DLD1 (cell line): Measurements from ENCODE around the gene RIGI.
"Not testable (repeated sequence)": the region's sequence is repeated elsewhere in the genome, so short reads cannot be mapped to it uniquely, and the experiment has no call there.

Experiments
- in situ Hi-C: cut with HindIII; loops from 2 replicates; pipeline ENCODE4 v1.10.0; 2017; ENCODE audit warnings: low sequenced_read_pairs

The RIGI gene

GRCh38 chr9:32526041-32526706 lies at the start of gene RIGI:
RIGI (minus strand) TSS chr9:32526196; CDS start chr9:32526166, 30 bp downstream.
- in situ Hi-C loops = no loop called here

DNA sequence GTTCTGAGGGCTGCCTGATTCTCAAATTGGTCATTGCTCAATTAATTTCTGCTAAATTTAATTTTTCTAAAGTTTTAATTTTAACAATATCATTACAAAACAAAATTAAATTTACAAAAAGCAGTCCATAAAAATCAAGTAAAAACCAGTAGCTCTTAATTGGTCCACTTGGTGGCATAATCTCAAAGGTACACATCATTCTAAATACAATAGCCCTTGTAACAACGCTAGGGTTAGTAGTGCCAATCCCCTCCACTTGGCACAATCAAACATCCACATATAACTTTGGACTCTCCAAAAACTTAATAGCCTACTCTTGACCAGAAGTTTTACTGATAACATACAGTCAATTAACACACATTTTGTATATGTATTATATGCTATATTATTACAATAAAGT lies 48.9 kb upstream of the RIGI start:
- in situ Hi-C loops = loop anchor here (10.0 to 25.0 kb wide), 3 partner anchors 188 to 387 kb away; partner anchors contain the start of gene ACO1

DNA sequence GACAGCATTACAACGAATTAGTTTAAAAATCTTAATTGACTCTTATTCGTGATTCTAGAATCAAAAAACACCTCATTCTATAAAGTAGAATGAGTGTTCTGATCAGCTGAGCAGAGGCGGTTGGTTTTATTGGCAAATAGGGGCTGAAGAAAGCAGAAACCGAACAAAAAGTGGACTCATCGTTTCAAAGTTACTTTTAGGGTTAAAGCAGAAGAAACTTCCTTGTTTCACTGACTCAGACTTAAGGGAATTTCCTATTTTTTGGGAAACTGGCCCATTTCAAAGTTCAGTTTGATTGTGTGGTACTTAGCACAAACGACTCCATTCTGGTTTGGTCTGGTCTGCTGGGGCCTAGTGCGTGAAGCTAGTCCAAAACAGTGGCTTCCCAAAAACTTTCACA lies 47.8 kb upstream of the RIGI start:
- in situ Hi-C loops = loop anchor here (10.0 to 25.0 kb wide), 3 partner anchors 187 to 388 kb away; partner anchors contain the start of gene ACO1

- in situ Hi-C loops = loop anchor here (10.0 to 25.0 kb wide), 3 partner anchors 186 to 389 kb away; partner anchors contain the start of gene ACO1
Observed at GRCh38 chr9:32572900-32573523, 47.0 kb upstream of the RIGI start, which contains the start of gene NDUFB6. NDUFB6 (minus strand) TSS chr9:32573159; CDS start chr9:32573060, 99 bp downstream.

GRCh38 chr9:32571969-32572899 lies 46.2 kb upstream of the RIGI start:
- in situ Hi-C loops = loop anchor here (10.0 to 25.0 kb wide), 3 partner anchors 185 to 390 kb away; partner anchors contain the start of gene ACO1

DNA sequence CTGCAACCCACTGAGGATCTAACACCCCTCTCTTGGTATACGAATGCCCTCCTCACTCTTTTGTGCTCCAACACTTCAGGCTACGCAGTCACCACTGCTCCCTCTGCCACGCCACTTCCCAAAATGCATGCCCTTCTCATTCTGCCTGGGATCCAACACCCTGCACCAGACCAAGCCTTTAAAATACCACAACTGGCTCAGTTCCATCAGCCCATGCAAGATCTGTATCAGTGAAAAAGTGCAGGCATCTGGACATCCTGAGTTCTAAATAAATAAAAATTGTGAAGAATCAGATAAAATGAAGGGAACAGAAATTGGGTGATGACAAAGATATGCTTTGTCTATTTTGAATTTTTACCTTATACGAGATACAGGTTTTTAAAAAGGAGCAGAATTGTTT lies 44.3 kb upstream of the RIGI start:
- in situ Hi-C loops = loop anchor here (10.0 to 25.0 kb wide), 3 partner anchors 183 to 392 kb away; partner anchors contain the start of gene ACO1

GRCh38 chr9:32566770-32567169 lies 40.8 kb upstream of the RIGI start:
- in situ Hi-C loops = loop anchor here (25.0 kb wide), 2 partner anchors 179 to 396 kb away; partner anchors contain the start of gene ACO1

DNA sequence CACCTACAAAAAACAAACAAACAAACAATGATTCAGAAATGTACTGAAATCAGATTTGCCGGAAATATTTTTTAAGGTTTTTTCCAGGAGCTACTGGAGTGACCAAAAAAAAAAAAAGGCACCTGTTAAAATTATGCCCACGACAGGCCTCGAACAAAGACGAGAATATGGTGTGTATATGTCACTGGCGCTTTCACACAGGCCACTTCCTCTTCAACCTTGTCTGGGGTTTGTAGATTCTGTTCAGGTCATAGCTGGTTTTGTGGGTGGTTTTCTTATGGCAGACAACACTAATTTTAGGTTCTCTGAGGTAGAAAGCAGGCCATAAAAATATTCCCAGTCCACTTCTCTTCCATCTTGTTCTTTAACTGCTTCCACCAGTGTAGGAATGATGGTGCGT lies 40.0 kb upstream of the RIGI start:
- in situ Hi-C loops = loop anchor here (25.0 kb wide), 2 partner anchors 179 to 396 kb away; partner anchors contain the start of gene ACO1

GRCh38 chr9:32558408-32558934 lies 32.5 kb upstream of the RIGI start:
- in situ Hi-C loops = loop anchor here (25.0 kb wide), 2 partner anchors 171 to 404 kb away; partner anchors contain the start of gene ACO1

DNA sequence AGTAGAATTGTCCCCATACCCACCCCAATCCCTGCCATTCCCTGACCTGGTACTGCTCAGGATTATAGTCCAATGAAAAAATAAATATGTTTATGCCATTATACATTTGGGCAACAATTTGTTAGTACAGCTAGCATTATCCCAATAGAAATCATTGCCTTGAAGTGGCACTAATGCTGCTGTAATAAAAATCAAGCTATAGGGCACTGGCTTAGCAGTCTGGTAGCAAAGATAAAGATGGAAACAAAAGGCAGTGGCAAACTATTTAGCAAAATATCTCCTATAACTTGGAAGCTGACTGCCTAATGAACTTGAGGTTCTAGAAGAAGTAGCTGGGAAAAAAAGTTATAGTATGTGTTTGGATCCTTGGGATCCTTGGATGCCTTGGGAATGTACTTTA lies 28.6 kb upstream of the RIGI start:
- in situ Hi-C loops = loop anchor here (25.0 kb wide), 2 partner anchors 167 to 408 kb away; partner anchors contain the start of gene ACO1

- in situ Hi-C loops = loop anchor here (25.0 kb wide), 2 partner anchors 167 to 408 kb away; partner anchors contain the start of gene ACO1
Observed at GRCh38 chr9:32554107-32554506, 28.1 kb upstream of the RIGI start.

GRCh38 chr9:32552172-32552872 lies 26.3 kb upstream of the RIGI start, which contains the start of the genes SMIM27 and TOPORS:
SMIM27 (plus strand) TSS chr9:32552327; CDS start chr9:32552435, 108 bp downstream.
TOPORS (minus strand) TSS chr9:32552586; CDS start chr9:32552436, 150 bp downstream.
- in situ Hi-C loops = loop anchor here (25.0 kb wide), 2 partner anchors 165 to 410 kb away; partner anchors contain the start of gene ACO1

DNA sequence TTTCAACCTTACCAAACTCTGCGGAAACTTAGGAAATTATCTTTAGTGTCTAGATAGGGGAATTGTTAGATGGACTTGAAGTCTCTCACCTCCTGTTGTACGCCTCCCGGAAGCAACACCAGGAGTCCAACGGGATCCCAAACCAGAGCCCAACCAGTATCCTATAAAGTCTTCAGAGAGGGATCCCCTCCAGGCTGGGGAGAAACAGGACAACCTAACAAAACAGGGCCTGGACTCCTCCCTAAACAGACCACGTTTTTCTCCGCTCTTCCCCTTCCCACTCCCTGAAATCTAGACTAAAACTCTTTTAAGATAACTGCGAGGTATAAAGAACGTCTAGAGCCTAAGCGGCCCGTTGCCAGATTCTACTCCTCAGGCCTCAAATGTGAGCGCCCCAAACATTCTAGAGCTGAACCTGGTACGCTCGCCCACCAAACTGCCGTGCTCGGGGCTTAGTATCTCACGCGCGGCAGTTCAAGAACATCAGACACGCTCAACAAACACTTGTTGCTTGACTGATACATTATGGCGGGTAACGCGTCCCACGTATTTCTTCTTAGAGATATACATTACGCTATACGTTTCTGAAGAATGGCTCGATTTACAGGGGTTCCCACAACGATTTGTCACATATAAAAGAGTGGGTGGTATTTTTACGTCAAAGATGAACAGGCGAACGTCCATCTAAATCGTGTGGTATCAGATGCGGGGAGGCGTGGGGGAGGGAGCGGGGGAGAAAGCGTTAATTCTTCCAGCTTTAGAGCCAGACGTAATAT lies 25.5 kb upstream of the RIGI start:
- in situ Hi-C loops = loop anchor here (25.0 kb wide), 2 partner anchors 164 to 411 kb away; partner anchors contain the start of gene ACO1

DNA sequence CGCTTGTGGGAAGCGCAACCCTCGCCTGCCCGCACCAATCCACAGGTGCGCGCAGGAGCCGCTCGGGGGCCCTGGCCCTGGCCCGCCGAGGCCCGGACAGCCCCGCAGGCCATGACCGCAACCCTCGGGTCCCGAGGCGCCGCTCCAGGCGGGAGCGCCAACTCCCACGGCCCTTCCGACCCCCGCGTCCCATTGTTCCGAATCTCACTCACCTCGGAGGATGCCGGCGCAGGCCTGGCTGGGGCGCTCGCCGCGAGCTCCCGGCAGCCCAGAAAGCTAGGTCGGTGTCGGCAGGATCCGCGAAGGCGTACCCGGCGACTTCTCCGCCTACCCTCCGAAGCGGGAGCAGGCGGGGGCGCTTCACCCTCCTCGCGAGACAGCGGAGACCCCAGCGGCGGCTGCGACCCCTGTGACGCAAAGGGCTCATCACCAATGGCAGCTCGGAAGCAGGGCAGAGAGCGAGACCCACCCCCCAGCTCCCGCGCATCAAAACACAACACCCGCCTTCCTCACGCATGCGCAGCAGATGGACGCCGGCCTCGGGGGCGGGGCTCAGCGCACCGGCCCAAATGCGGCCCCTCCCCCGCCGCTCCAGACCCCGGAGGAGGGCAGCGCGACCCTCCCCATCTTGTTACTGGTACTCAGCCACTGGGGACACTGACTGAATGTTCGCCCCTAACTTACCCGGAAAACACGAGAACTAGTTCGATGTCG lies 24.7 kb upstream of the RIGI start:
- in situ Hi-C loops = loop anchor here (25.0 kb wide), 2 partner anchors 163 to 412 kb away; partner anchors contain the start of gene ACO1

DNA sequence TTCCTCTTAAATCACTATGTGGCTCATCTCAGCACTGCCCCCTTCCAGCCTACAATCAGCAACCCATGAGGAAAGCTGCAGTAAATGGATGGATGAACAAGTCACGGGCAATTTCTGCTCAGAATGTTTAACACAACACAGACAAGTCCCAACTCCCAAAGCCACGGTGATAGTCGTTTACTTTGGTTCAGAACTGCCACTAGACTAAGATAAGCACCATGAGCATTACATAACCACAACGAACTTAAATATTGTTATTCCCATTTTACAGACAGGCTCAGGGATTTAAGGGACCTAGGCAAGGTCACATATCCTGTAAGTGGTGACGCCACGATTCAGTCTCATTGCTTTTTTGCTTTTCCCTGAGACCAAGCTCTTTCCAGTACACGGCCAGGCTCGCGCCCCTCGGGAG lies 24.2 kb upstream of the RIGI start:
- in situ Hi-C loops = loop anchor here (25.0 kb wide), 2 partner anchors 163 to 412 kb away; partner anchors contain the start of gene ACO1

- in situ Hi-C loops = not testable (repeated sequence)
Observed at GRCh38 chr9:32548213-32548612, 22.2 kb upstream of the RIGI start.

GRCh38 chr9:32545884-32546283 lies 19.9 kb upstream of the RIGI start:
- in situ Hi-C loops = no loop called here

DNA sequence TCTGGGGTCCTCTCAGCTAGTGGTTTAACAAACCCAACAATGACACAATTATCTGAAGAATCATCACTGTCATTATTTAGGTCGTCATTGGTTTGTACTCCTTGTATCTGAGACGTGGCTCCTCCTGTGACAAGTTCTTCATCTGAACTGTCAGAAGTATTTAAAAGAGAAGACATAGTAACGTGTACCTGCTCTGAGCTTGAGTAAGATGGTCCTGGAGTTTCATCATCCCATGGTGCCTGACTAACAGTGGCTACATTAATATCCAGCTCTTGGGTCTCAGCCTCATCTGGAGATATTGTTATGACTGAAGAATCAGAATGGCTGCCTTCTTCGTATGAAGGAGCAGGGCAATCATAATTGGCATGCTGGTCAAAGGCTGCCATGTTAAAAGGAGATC lies 17.1 kb upstream of the RIGI start:
- in situ Hi-C loops = no loop called here
